WTC11 (cell line): ENCODE data around the gene CRLF1. TPM values are rescaled to one million over a fixed set of nuclear protein-coding genes. Genes with fewer than 3 reads are reported as not detected.

Experiments
- ATAC-seq: fragments of 200-7000 bp; cut with Tn5 transposase; 2 replicates; pipeline ENCODE4 v1.10.0; 2021; ENCODE audit warnings: mild to moderate bottlenecking, moderate library complexity
- CTCF ChIA-PET: fragments of 300-600 bp; sonication (Branson Sonifier 250); formaldehyde crosslinking; loops from one replicate; lab custom pipeline; 2021; ENCODE audit warnings: antibody characterized with exemption; lab: Charles Lee
- POLR2A ChIA-PET: fragments of 350-600 bp; sonication (Branson Sonifier 250); formaldehyde crosslinking; loops from one replicate; lab custom pipeline; 2021; ENCODE audit warnings: antibody characterized with exemption; lab: Charles Lee
- DNase-seq: peaks from one replicate; pipeline ENCODE4 v3.0.0; 2021; ENCODE audit warnings: low spot score
- H3K27ac Mint-ChIP-seq: 2 replicates; pipeline ENCODE4 v1.8.0; 2021; ENCODE audit warnings: mixed read lengths
- H3K27me3 Mint-ChIP-seq: 2 replicates; pipeline ENCODE4 v1.8.0; 2021; ENCODE audit warnings: low read depth, mild to moderate bottlenecking, moderate library complexity, mixed read lengths
- H3K36me3 Mint-ChIP-seq: 2 replicates; pipeline ENCODE4 v1.8.0; 2021; ENCODE audit warnings: mixed read lengths
- H3K4me1 Mint-ChIP-seq: 2 replicates; pipeline ENCODE4 v1.8.0; 2022; ENCODE audit warnings: mixed read lengths
- H3K4me3 Mint-ChIP-seq: 2 replicates; pipeline ENCODE4 v1.8.0; 2021; ENCODE audit warnings: mild to moderate bottlenecking, moderate library complexity, mixed read lengths
- H3K9me3 Mint-ChIP-seq: 2 replicates; pipeline ENCODE4 v1.8.0; 2021; ENCODE audit warnings: mixed read lengths
- CREB1 ChIP-seq: sonication (generic); formaldehyde crosslinking; IDR thresholded peaks from 2 replicates; pipeline ENCODE4 v1.8.0; 2023; ENCODE audit warnings: mild to moderate bottlenecking, missing genetic modification reagents
- E2F4 ChIP-seq: sonication (generic); formaldehyde crosslinking; IDR thresholded peaks from 2 replicates; pipeline ENCODE4 v1.8.1; 2022; ENCODE audit warnings: low read depth, mild to moderate bottlenecking, moderate library complexity, missing genetic modification reagents, borderline replicate concordance
- ERG ChIP-seq: fragments of 250-450 bp; sonication (Bioruptor Pico); IDR thresholded peaks from 2 replicates; pipeline ENCODE4 v1.8.0; 2021; ENCODE audit warnings: mild to moderate bottlenecking
- ETV6 ChIP-seq: sonication (generic); formaldehyde crosslinking; IDR thresholded peaks from 2 replicates; pipeline ENCODE4 v1.8.1; 2022; ENCODE audit warnings: mild to moderate bottlenecking, missing genetic modification reagents
- GABPB1 ChIP-seq: sonication (generic); formaldehyde crosslinking; IDR thresholded peaks from 2 replicates; pipeline ENCODE4 v1.8.1; 2023; ENCODE audit warnings: mild to moderate bottlenecking, missing genetic modification reagents
- IRF2 ChIP-seq: sonication (generic); formaldehyde crosslinking; IDR thresholded peaks from 2 replicates; pipeline ENCODE4 v1.8.0; 2022; ENCODE audit warnings: low read depth, missing genetic modification reagents, borderline replicate concordance
- JAZF1 ChIP-seq: fragments of 250-450 bp; sonication (Bioruptor Pico); IDR thresholded peaks from 2 replicates; pipeline ENCODE4 v1.9.0; 2021; ENCODE audit warnings: moderate library complexity, mild to moderate bottlenecking, inconsistent platforms
- JUN ChIP-seq: sonication (generic); formaldehyde crosslinking; IDR thresholded peaks from 2 replicates; pipeline ENCODE4 v1.8.0; 2023; ENCODE audit warnings: mild to moderate bottlenecking, missing genetic modification reagents
- NFYB ChIP-seq: sonication (generic); formaldehyde crosslinking; conservative IDR thresholded peaks from 2 replicates; pipeline ENCODE4 v1.8.0; 2022; ENCODE audit warnings: low read depth, missing genetic modification reagents
- NR3C1 ChIP-seq: sonication (generic); formaldehyde crosslinking; conservative IDR thresholded peaks from 2 replicates; pipeline ENCODE4 v1.8.1; 2023; ENCODE audit warnings: low read depth, mild to moderate bottlenecking, missing genetic modification reagents
- OVOL2 ChIP-seq: fragments of 250-450 bp; sonication (Bioruptor Pico); IDR thresholded peaks from 2 replicates; pipeline ENCODE4 v1.9.0; 2021; ENCODE audit warnings: mild to moderate bottlenecking, borderline replicate concordance
- PRRX2 ChIP-seq: fragments of 250-450 bp; sonication (Bioruptor Pico); IDR thresholded peaks from 2 replicates; pipeline ENCODE4 v1.8.0; 2021; ENCODE audit warnings: mild to moderate bottlenecking
- SP1 ChIP-seq: sonication (generic); formaldehyde crosslinking; conservative IDR thresholded peaks from 2 replicates; pipeline ENCODE4 v1.8.1; 2022; ENCODE audit warnings: missing genetic modification reagents
- TEAD1 ChIP-seq: sonication (generic); formaldehyde crosslinking; IDR thresholded peaks from 2 replicates; pipeline ENCODE4 v1.8.0; 2022; ENCODE audit warnings: mild to moderate bottlenecking, missing genetic modification reagents
- TEAD4 ChIP-seq: sonication (generic); formaldehyde crosslinking; IDR thresholded peaks from 2 replicates; pipeline ENCODE4 v1.8.0; 2022; ENCODE audit warnings: mild to moderate bottlenecking, missing genetic modification reagents
- ZBTB43 ChIP-seq: sonication (generic); formaldehyde crosslinking; IDR thresholded peaks from 2 replicates; pipeline ENCODE4 v1.8.1; 2023; ENCODE audit warnings: mild to moderate bottlenecking, missing genetic modification reagents
- ZNF121 ChIP-seq: sonication (generic); formaldehyde crosslinking; IDR thresholded peaks from 2 replicates; pipeline ENCODE4 v1.8.0; 2023; ENCODE audit warnings: missing genetic modification reagents
- ZNF232 ChIP-seq: sonication (generic); formaldehyde crosslinking; IDR thresholded peaks from 2 replicates; pipeline ENCODE4 v1.8.0; 2022; ENCODE audit warnings: mild to moderate bottlenecking, missing genetic modification reagents
- ZNF512 ChIP-seq: sonication (generic); formaldehyde crosslinking; IDR thresholded peaks from 2 replicates; pipeline ENCODE4 v1.8.1; 2022; ENCODE audit warnings: missing genetic modification reagents, borderline replicate concordance
- total RNA-seq: library from RNA; stranded (reverse); gene quantifications from 3 replicates; pipeline ENCODE4 v1.2.3, GENCODE V29; 2021
- TF ChIP-seq, protein P1 (sequence below): sonication (generic); formaldehyde crosslinking; IDR thresholded peaks from 2 replicates; pipeline ENCODE4 v1.8.1; 2023; ENCODE audit warnings: mild to moderate bottlenecking, missing genetic modification reagents

Gene CRLF1
- total RNA-seq, 1 experiment from 2014 or later: 36.4 TPM

- DNase-seq: no peak
- peaks cover 5% of the 10 kb centered on the region for H3K9me3 Mint-ChIP-seq
- CTCF ChIA-PET: interaction anchor here (0.6 to 1.1 kb wide), 3 partner anchors 53 to 59 kb away, joined by 3 read pairs; partner anchors contain the start of gene REX1BD
- H3K4me1 Mint-ChIP-seq: peaks cover 44% of the 10 kb centered on the region
- no peak overlapping the region for H3K4me3 Mint-ChIP-seq
- no peak for TF ChIP-seq E2F4 (CRISPR knock-in tag)
- ATAC-seq: no peak
- peak overlapping the region; percentile 74 for H3K27ac Mint-ChIP-seq
- POLR2A ChIA-PET: no interaction called here
- no peaks in the 10 kb centered on the region for H3K36me3 Mint-ChIP-seq
- H3K27me3 Mint-ChIP-seq: peaks cover 3% of the 10 kb centered on the region; the same call in 1 of the 2 replicates
These were observed 40.2 kb upstream of the CRLF1 start for GRCh38 chr19:18646535-18647370.

DNA sequence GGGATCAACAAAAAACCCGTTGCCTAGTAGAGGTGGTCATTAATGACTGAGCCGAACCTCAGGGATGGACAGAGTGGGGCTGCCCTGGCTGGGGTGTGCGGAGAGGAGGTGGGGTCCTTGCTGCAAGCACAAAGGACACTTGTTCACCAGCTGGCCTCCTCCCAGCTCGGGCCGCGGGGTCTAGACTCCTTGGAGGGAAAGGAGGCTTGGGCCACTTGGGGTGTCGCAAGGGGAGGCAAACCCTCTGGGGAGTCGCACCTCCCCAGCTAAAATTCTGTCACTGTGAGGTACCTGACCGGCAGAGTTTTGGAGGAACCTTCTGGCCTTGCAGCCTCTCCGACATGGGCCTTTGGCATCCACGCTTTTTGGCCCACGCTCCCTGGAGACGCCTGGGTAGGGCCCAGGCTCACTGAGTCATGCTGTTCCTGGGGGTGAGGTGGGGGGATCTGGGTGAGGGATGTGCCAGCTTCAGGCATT, 38.5 kb upstream of the CRLF1 start:
- CTCF ChIA-PET: interaction anchor here (0.7 to 1.4 kb wide), 2 partner anchors 124 to 152 kb away, joined by 3 read pairs; no protein-coding TSS in a partner anchor
- H3K4me1 Mint-ChIP-seq: peaks cover 29% of the 10 kb centered on the region
- POLR2A ChIA-PET: no interaction called here
- H3K27me3 Mint-ChIP-seq: peaks cover 3% of the 10 kb centered on the region; the same call in 1 of the 2 replicates
- 0 out of 2 replicates have a peak overlapping the region, but pooled peaks have one; percentile 30 for H3K27ac Mint-ChIP-seq
- H3K36me3 Mint-ChIP-seq: no peaks in the 10 kb centered on the region
- DNase-seq (no peak), ATAC-seq (no peak)
- H3K4me3 Mint-ChIP-seq: no peak overlapping the region
- TF ChIP-seq TEAD4 (CRISPR knock-in tag) (no peak), JUN (CRISPR knock-in tag) (no peak), GABPB1 (CRISPR knock-in tag) (no peak), SP1 (CRISPR knock-in tag) (no peak), TEAD1 (CRISPR knock-in tag) (no peak), OVOL2 (CRISPR knock-in tag) (no peak), CREB1 (CRISPR knock-in tag) (no peak), ZNF121 (CRISPR knock-in tag) (no peak), ZNF512 (CRISPR knock-in tag) (no peak), ZNF232 (CRISPR knock-in tag) (no peak), ETV6 (no peak), NFYB (CRISPR knock-in tag) (no peak), NR3C1 (CRISPR knock-in tag) (no peak)
- TF ChIP-seq, protein P1, sequence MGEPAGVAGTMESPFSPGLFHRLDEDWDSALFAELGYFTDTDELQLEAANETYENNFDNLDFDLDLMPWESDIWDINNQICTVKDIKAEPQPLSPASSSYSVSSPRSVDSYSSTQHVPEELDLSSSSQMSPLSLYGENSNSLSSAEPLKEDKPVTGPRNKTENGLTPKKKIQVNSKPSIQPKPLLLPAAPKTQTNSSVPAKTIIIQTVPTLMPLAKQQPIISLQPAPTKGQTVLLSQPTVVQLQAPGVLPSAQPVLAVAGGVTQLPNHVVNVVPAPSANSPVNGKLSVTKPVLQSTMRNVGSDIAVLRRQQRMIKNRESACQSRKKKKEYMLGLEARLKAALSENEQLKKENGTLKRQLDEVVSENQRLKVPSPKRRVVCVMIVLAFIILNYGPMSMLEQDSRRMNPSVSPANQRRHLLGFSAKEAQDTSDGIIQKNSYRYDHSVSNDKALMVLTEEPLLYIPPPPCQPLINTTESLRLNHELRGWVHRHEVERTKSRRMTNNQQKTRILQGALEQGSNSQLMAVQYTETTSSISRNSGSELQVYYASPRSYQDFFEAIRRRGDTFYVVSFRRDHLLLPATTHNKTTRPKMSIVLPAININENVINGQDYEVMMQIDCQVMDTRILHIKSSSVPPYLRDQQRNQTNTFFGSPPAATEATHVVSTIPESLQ (CRISPR knock-in tag): no peak
- peaks cover 5% of the 10 kb centered on the region for H3K9me3 Mint-ChIP-seq

DNA sequence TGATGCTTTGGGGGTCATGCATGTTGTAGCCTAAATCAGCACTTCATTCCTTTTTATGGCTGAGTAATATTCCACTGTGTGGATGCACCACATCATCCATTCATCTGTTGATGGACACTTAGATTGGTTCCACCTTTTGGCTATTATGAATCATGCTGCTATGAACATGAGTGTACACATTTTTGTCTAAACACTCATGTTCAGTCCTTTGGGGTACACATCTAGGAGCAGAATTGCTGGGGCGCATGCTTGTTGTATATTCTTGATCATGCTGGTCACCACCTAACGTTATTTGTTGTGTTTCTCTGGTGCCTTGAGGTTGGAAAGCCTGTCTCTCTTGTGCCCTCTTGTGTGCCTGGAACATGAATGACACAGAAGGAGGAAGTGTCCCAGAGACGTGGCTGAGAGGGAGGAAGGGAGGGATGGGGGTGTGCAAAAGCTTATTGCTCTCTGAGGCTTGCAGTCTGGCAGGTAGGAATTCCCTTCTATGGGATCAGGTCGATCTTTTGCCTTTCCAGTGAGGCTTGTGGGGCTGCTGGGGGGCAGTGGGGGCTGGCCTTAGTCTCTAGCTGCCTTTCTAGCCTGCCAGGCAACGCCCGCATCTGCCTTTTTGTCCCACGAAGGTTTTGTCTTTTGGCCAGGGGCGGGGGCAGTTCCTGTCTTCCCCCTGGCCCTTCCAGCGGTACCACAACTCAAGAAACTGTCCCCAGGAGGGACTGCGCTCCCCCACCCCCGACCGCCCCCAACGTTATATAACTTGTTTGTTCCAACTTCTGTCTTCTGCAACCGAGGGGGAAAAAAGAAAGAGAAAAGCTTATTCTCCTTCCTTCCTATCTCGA, 37.8 kb upstream of the CRLF1 start:
- DNase-seq (no peak), ATAC-seq (no peak)
- ChIA-PET CTCF (interaction anchor here (0.7 to 1.4 kb wide), 3 partner anchors 54 to 151 kb away, joined by 3 to 4 read pairs (median 3); no protein-coding TSS in a partner anchor), POLR2A (no interaction called here)
- Mint-ChIP-seq H3K9me3 (peaks cover 5% of the 10 kb centered on the region), H3K27ac (peak overlapping the region; percentile 30; the same call in 1 of the 2 replicates), H3K4me3 (no peak overlapping the region), H3K4me1 (peaks cover 24% of the 10 kb centered on the region), H3K27me3 (peaks cover 3% of the 10 kb centered on the region; the same call in 1 of the 2 replicates), H3K36me3 (no peaks in the 10 kb centered on the region)
- TF ChIP-seq PRRX2 (CRISPR knock-in tag) (no peak), ZBTB43 (no peak), JAZF1 (CRISPR knock-in tag) (no peak), IRF2 (no peak), ERG (CRISPR knock-in tag) (no peak), E2F4 (CRISPR knock-in tag) (no peak)
